Esophagus muscularis mucosa (tissue), 4 donors: ENCODE results near the gene OSBPL10.

Source experiments
- CTCF ChIP-seq, 3 experiments: fragments of 200-600 bp in 2 of 3; fragments of 450-650 bp in 1 of 3; sonication (generic) in 2 of 3; IDR thresholded peaks; one replicate each; pipeline ENCODE4 v1.5.1; 2017 to 2019; ENCODE audit warnings: antibody characterized with exemption in 3 of 3, mild to moderate bottlenecking in 2 of 3, moderate library complexity in 1 of 3
- EP300 ChIP-seq: sonication (generic); formaldehyde crosslinking; IDR thresholded peaks from one replicate; pipeline ENCODE4 v1.6.1; 2017; ENCODE audit warnings: antibody characterized with exemption
- POLR2A ChIP-seq: fragments of 450-650 bp; IDR thresholded peaks from one replicate; pipeline ENCODE4 v1.6.1; 2017; ENCODE audit warnings: antibody characterized with exemption, moderate library complexity, mild to moderate bottlenecking, low read depth
- POLR2AphosphoS5 ChIP-seq, 2 donors: sonication (generic); formaldehyde crosslinking; IDR thresholded peaks; one replicate each; pipeline ENCODE4 v1.6.1; 2017; ENCODE audit warnings: antibody characterized with exemption in 2 of 2

DNA sequence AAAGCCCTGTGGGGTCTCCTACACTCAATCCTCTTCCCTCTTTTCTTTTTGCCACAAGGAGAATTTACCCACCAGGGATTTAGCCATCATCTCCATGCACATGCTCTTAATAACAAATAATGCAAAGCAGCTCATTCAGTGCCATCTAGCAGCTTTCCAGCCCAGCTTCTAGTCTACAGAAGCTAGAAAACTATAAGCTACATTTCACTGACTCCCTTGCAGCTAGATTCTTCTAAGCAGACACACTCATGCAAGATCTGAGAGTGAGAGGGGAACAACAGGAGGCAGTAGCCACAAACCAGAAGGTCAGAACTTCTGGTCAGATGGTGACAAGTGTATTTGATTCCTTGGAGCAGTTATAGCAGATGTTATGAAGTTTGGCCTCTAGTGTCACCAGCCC, 25.5 kb downstream of the OSBPL10 start:
- TF ChIP-seq EP300 (no peak), CTCF (IDR thresholded peaks at IDR 0.05) (no peak), POLR2A (no peak), POLR2AphosphoS5 (IDR thresholded peaks at IDR 0.05) (no peak)
